Liver (tissue), 2 donors: ENCODE results near the gene LRRC71.

ENCODE experiments used
- TAF1 ChIP-seq: conservative IDR thresholded peaks from 2 replicates; pipeline ENCODE4 v1.6.1; 2016; ENCODE audit warnings: antibody characterized with exemption, mild to moderate bottlenecking
- TF ChIP-seq, protein P1 (sequence below): IDR thresholded peaks from 2 replicates; pipeline ENCODE4 v1.6.1; 2016; ENCODE audit warnings: antibody characterized with exemption
- donor health status: healthy.

DNA sequence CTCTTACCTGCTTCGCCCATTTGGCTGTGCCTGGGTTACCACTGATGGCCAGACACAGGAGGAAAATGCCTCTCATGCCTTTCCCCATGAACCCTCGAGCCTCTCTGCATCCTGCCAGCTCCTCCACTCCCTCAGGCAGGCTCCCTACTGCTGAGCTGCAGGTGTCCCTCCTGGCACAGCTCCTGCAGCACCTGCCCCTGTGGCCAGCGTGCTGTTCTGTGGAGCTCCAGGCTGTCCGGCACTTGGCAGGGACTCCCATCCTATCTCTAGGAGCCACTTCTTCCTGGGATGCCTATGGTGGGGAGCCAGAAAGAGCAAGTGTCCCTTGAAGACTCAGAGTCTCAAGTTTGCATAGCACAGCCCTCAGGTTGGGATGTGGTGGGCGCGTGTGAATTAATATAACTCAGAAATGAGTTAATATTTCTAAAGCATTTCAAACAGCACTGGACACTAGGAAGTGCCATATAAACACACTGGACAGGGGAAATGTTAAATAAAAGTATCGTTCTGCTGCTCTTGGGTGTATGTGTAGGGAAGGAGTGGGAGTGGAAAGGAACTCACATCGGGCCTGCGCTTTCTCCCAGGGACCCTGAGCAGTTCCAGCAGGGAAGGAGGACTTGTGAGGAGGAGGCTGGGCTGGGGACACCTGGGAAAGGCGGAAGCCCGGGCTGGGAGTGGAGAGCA lies 2.7 kb downstream of the LRRC71 start:
- TF ChIP-seq, protein P1, sequence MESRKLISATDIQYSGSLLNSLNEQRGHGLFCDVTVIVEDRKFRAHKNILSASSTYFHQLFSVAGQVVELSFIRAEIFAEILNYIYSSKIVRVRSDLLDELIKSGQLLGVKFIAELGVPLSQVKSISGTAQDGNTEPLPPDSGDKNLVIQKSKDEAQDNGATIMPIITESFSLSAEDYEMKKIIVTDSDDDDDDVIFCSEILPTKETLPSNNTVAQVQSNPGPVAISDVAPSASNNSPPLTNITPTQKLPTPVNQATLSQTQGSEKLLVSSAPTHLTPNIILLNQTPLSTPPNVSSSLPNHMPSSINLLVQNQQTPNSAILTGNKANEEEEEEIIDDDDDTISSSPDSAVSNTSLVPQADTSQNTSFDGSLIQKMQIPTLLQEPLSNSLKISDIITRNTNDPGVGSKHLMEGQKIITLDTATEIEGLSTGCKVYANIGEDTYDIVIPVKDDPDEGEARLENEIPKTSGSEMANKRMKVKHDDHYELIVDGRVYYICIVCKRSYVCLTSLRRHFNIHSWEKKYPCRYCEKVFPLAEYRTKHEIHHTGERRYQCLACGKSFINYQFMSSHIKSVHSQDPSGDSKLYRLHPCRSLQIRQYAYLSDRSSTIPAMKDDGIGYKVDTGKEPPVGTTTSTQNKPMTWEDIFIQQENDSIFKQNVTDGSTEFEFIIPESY = no peak
- TF ChIP-seq TAF1 = no peak
